ENCODE results near the gene STXBP6. TPM values are rescaled to one million over a fixed set of nuclear protein-coding genes. Genes with fewer than 3 reads are reported as not detected.

STXBP6 gene
- total RNA-seq, 4 donors from 2014 or later, result 2.6 to 5.5 (median 4.4) TPM

- TF ChIP-seq CTCF (IDR thresholded peaks at IDR 0.05 in 4 of 5, conservative IDR thresholded peaks at IDR 0.05 in 1 of 5), result no peak
- TF ChIP-seq POLR2A (IDR thresholded peaks at IDR 0.05), result no peak
- intact Hi-C loops (cut with DNase I; ENCODE audit: low total_unique reads), result no loop called here
- ATAC-seq (no peak), DNase-seq (no peak)
- Histone ChIP-seq H3K36me3 (no peaks in the 10 kb centered on the region), H3K27me3 (no peaks in the 10 kb centered on the region), H3K4me1 (no peaks in the 10 kb centered on the region), H3K4me3 (no peak overlapping the region), H3K27ac (no peak overlapping the region), H3K9me3 (no peaks in the 10 kb centered on the region)
- in situ Hi-C loops (cut with MboI; ENCODE audit: low sequenced_read_pairs in 4 of 4), result no loop called here
Observed at GRCh38 chr14:24925771-24926374, 124.1 kb downstream of the STXBP6 start.

GRCh38 chr14:24924544-24924943, 125.4 kb downstream of the STXBP6 start:
- DNase-seq, result no peak
- in situ Hi-C loops (cut with MboI; ENCODE audit: low sequenced_read_pairs in 4 of 4), result no loop called here
- Histone ChIP-seq H3K36me3 (no peaks in the 10 kb centered on the region), H3K4me3 (no peak overlapping the region), H3K4me1 (no peaks in the 10 kb centered on the region), H3K9me3 (no peaks in the 10 kb centered on the region), H3K27ac (no peak overlapping the region), H3K27me3 (no peaks in the 10 kb centered on the region)
- intact Hi-C loops (cut with DNase I; ENCODE audit: low total_unique reads), result no loop called here
- ATAC-seq, result no peak
- no peak for TF ChIP-seq CTCF (IDR thresholded peaks at IDR 0.05 in 4 of 5, conservative IDR thresholded peaks at IDR 0.05 in 1 of 5)
- no peak for TF ChIP-seq POLR2A (IDR thresholded peaks at IDR 0.05)

GRCh38 chr14:24921903-24922302, 128.0 kb downstream of the STXBP6 start:
- intact Hi-C loops (cut with DNase I; ENCODE audit: low total_unique reads), result no loop called here
- TF ChIP-seq CTCF (IDR thresholded peaks at IDR 0.05 in 4 of 5, conservative IDR thresholded peaks at IDR 0.05 in 1 of 5), result no peak
- TF ChIP-seq POLR2A (IDR thresholded peaks at IDR 0.05), result no peak
- Histone ChIP-seq H3K36me3 (no peaks in the 10 kb centered on the region), H3K4me1 (no peaks in the 10 kb centered on the region), H3K27me3 (no peaks in the 10 kb centered on the region), H3K4me3 (no peak overlapping the region), H3K9me3 (no peaks in the 10 kb centered on the region), H3K27ac (no peak overlapping the region)
- in situ Hi-C loops (cut with MboI; ENCODE audit: low sequenced_read_pairs in 4 of 4), result no loop called here
- no peak for ATAC-seq
- no peak for DNase-seq

GRCh38 chr14:24920265-24921075, 129.5 kb downstream of the STXBP6 start:
- DNase-seq (no peak), ATAC-seq (no peak)
- TF ChIP-seq POLR2A (IDR thresholded peaks at IDR 0.05) (no peak), CTCF (IDR thresholded peaks at IDR 0.05 in 4 of 5, conservative IDR thresholded peaks at IDR 0.05 in 1 of 5) (no peak)
- in situ Hi-C loops (cut with MboI; ENCODE audit: low sequenced_read_pairs in 4 of 4), result no loop called here
- Histone ChIP-seq H3K9me3 (no peaks in the 10 kb centered on the region), H3K4me1 (no peaks in the 10 kb centered on the region), H3K4me3 (no peak overlapping the region), H3K27ac (no peak overlapping the region), H3K27me3 (no peaks in the 10 kb centered on the region), H3K36me3 (no peaks in the 10 kb centered on the region)
- intact Hi-C loops (cut with DNase I; ENCODE audit: low total_unique reads), result no loop called here
